ENCODE results near the gene FOXO1. TPM values are rescaled to one million over a fixed set of nuclear protein-coding genes. Genes with fewer than 3 reads are reported as not detected.

The FOXO1 gene
- total and polyA plus RNA-seq, 9 of the 15 experiments (the other 6 are each of a cell fraction or from before 2014, with no cell fraction given): 0.04 to 0.73 (median 0.20) TPM

DNA sequence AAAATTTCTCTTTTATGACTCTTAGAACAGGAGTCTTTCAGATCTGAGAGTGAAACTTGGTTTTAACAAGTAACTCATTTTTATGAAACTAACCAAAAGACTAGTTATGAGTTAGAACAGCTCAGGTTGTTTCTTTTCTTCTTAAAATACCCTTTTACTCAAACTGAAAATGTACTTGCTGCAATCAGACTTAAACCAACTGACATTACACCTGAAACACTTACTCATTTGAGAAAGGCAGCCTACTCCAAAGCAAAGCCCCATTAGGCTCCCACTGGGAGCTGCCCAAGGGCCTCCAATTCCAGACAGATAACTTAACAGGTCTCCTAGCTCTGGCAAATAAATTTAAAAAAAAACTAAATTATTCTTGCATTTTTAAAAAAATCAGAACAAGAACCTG is 3.6 kb downstream of the FOXO1 start (continued):
- TF ChIP-seq MYC (IDR thresholded peaks at IDR 0.05; ENCODE audit: low read depth, low read length) (no peak), MYC (CRISPR knock-in tag; IDR thresholded peaks at IDR 0.05; ENCODE audit: borderline replicate concordance, low read depth) (no peak), HIVEP1 (CRISPR knock-in tag; IDR thresholded peaks at IDR 0.05) (no peak), CGGBP1 (CRISPR knock-in tag; IDR thresholded peaks at IDR 0.05) (no peak), FOSL1 (tag; conservative IDR thresholded peaks at IDR 0.05) (no peak), TAF7 (tag; IDR thresholded peaks at IDR 0.05) (no peak), MAFK (IDR thresholded peaks at IDR 0.05; ENCODE audit: low read length) (no peak), SP2 (IDR thresholded peaks at IDR 0.05; ENCODE audit: extremely low read depth, low read depth, low read length, poor library complexity, severe bottlenecking) (no peak), MEF2A (IDR thresholded peaks at IDR 0.05; ENCODE audit: control insufficient read depth, low read depth, low read length) (no peak)

GRCh38 chr13:40661875-40662665 is 4.4 kb downstream of the FOXO1 start:
- ATAC-seq: no peak
- Histone ChIP-seq H3K4me2 (ENCODE audit: insufficient read depth, low read length) (no peak overlapping the region), H3K36me3 (ENCODE audit: control insufficient read depth, insufficient read depth, low read length) (no peaks in the 10 kb centered on the region), H3K79me2 (ENCODE audit: control insufficient read depth, insufficient read depth, low read length) (no peaks in the 10 kb centered on the region), H4K20me1 (replicated peaks; ENCODE audit: control insufficient read depth, insufficient read depth, low read length) (no peaks in the 10 kb centered on the region), H3K27ac (ENCODE audit: extremely low read depth, low read depth, low read length) (no peak overlapping the region), H3K9ac (ENCODE audit: insufficient read depth in 1 of 2, low read depth in 2 of 2, low read length in 2 of 2) (no peak overlapping the region), H3K9me1 (ENCODE audit: control insufficient read depth, insufficient read depth, low read length) (no peaks in the 10 kb centered on the region), H3K4me3 (no peak overlapping the region), H3K27me3 (ENCODE audit: control insufficient read depth in 2 of 2, insufficient read depth in 2 of 2, low read length in 2 of 2) (peaks cover 0 to 12% of the 10 kb centered on the region in 2 experiments; a peak in 3 of 5 replicates), H2AFZ (ENCODE audit: low read depth, low read length) (no peak overlapping the region), H3K4me1 (replicated peaks in 1 of 2; ENCODE audit: control insufficient read depth in 2 of 2, insufficient read depth in 2 of 2, low read length in 2 of 2) (peaks cover 0 to 28% of the 10 kb centered on the region in 2 experiments; a peak in 2 of 5 replicates), H3K9me3 (replicated peaks; ENCODE audit: control insufficient read depth, insufficient read depth, low read depth, low read length) (no peaks in the 10 kb centered on the region)
- intact Hi-C loops (cut with micrococcal nuclease) (no loop called here), in situ Hi-C loops (cut with MboI) (no loop called here)
- WGBS (ENCODE audit: insufficient coverage, low coverage, missing lambda C conversion rate): 15% methylated on average over 7 of the region's 10 CpGs
- BruUV-seq (replicated peaks): TSS peak; percentile 28
- DNase-seq (ENCODE audit: extremely low read depth in 1 of 4, low spot score in 3 of 4): no peak
- ChIA-PET CTCF (ENCODE audit: low intra/inter-chr PET ratio) (no interaction called here), POLR2A (no interaction called here)
- FAIRE-seq: no peak
- TF ChIP-seq DIDO1 (tag; IDR thresholded peaks at IDR 0.05; ENCODE audit: low read depth) (no peak), ZNF121 (CRISPR knock-in tag; conservative IDR thresholded peaks at IDR 0.05) (0 out of 2 replicates have a peak, but pooled peaks have one; percentile 4)
